SK-N-MC (cell line): ENCODE data around the gene KCNH4.

ENCODE experiments used
- EZH2 ChIP-seq: fragments of 200-600 bp; sonication (generic); IDR thresholded peaks from one replicate; pipeline ENCODE4 v1.6.1; 2017; ENCODE audit warnings: antibody characterized with exemption
- POLR2AphosphoS5 ChIP-seq: IDR thresholded peaks from 2 replicates; pipeline ENCODE4 v1.6.1; 2012; ENCODE audit warnings: mild to moderate bottlenecking, low read depth, low read length, borderline replicate concordance

DNA sequence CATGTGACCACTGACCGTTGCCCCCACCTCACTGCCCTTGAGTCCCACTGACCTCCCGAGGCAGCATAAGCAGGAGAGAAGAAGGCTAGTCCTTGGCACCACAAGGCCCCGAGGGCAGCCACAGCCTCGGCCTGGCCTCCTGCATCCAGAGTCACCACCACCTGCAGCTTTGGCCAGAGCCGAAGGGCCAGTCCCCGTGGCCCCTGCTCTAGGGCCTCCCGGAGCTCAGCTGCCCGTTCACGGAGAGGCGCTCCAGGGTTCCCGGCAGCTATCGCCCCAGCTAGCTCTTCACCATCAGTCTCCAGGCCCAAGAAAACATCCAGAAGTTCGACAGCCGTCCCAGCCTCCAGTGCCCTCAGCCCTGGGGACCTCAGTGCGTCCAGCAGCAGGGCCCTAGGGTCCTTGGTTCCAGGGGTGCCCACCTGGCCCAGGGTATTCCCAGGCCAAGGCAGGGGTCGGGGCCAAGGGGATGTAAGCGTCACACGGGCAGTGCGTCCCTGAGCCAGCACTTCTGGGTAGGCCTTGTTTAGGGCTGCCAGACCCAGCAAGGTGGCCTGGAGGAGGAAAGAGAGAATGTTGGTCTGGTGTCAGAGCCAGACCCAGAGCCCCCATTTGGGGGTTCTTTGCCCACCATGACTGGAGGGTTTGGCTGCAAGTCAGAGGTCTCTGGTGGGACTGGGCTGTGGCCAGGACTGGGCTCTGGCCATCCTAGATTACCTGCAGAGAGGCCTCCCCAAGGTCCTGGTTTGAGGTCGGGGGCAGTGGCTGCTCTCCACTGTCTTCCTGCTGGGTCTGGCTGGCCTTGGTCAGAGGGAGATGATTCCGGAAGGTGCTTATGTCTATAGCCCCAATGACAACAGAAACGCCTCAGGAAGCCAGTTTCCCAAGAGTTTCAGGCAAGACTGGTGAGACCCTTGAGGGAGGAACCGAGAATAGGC lies 11.5 kb upstream of the KCNH4 start:
- TF ChIP-seq EZH2: no peak
- no peak for TF ChIP-seq POLR2AphosphoS5
